Endothelial cell (in vitro differentiated cells): ENCODE data around the gene WDFY3. TPM values are rescaled to one million over a fixed set of nuclear protein-coding genes. Genes with fewer than 3 reads are reported as not detected.

Source experiments
- DNase-seq: peaks from one replicate; pipeline ENCODE4 v3.0.0; 2021; ENCODE audit warnings: low spot score
- H3K27ac Mint-ChIP-seq: one replicate; pipeline ENCODE4 v1.8.0; 2021; ENCODE audit warnings: mixed read lengths, inconsistent platforms; ENCODE audit not compliant: unreplicated experiment
- H3K27me3 Mint-ChIP-seq: one replicate; pipeline ENCODE4 v1.8.0; 2021; ENCODE audit warnings: mild to moderate bottlenecking, moderate library complexity, mixed read lengths, inconsistent platforms; ENCODE audit not compliant: unreplicated experiment
- H3K36me3 Mint-ChIP-seq: one replicate; pipeline ENCODE4 v1.8.0; 2021; ENCODE audit warnings: mild to moderate bottlenecking, low read depth, mixed read lengths, inconsistent platforms; ENCODE audit not compliant: unreplicated experiment
- H3K4me1 Mint-ChIP-seq: one replicate; pipeline ENCODE4 v1.8.0; 2021; ENCODE audit warnings: mild to moderate bottlenecking, mixed read lengths, inconsistent platforms; ENCODE audit not compliant: unreplicated experiment
- H3K4me3 Mint-ChIP-seq: one replicate; pipeline ENCODE4 v1.8.0; 2021; ENCODE audit warnings: mild to moderate bottlenecking, mixed read lengths, inconsistent platforms; ENCODE audit not compliant: unreplicated experiment
- H3K9me3 Mint-ChIP-seq: one replicate; pipeline ENCODE4 v1.8.0; 2021; ENCODE audit warnings: mixed read lengths, inconsistent platforms; ENCODE audit not compliant: unreplicated experiment
- CTCF ChIP-seq: fragments of 200-600 bp; sonication (generic); IDR thresholded peaks from one replicate; pipeline ENCODE4 v1.5.0; 2021; ENCODE audit warnings: antibody characterized with exemption; ENCODE audit not compliant: unreplicated experiment
- total RNA-seq: library from RNA; stranded (reverse); fragmentation: NEBNext Ultra II Directional; extraction: Animal tissue kit (Norgen Biotek cat#: 25700); gene quantifications from one replicate; pipeline ENCODE4 v1.2.1, GENCODE V29; 2021; ENCODE audit not compliant: unreplicated experiment

Gene WDFY3
- total RNA-seq, 1 donor from 2014 or later = 94.8 TPM

- Mint-ChIP-seq H3K36me3 (no peaks in the 10 kb centered on the region), H3K27ac (no peak overlapping the region), H3K27me3 (no peaks in the 10 kb centered on the region), H3K4me3 (no peak overlapping the region), H3K4me1 (peaks cover 2% of the 10 kb centered on the region), H3K9me3 (no peaks in the 10 kb centered on the region)
- no peak for TF ChIP-seq CTCF
- DNase-seq = no peak
Measured at GRCh38 chr4:84644087-84644486, 322.4 kb downstream of the WDFY3 start.

GRCh38 chr4:84639145-84639544 is 327.3 kb downstream of the WDFY3 start:
- no peak overlapping the region for H3K27ac Mint-ChIP-seq
- no peaks in the 10 kb centered on the region for H3K9me3 Mint-ChIP-seq
- H3K27me3 Mint-ChIP-seq = no peaks in the 10 kb centered on the region
- no peak for TF ChIP-seq CTCF
- peaks cover 4% of the 10 kb centered on the region for H3K4me1 Mint-ChIP-seq
- H3K4me3 Mint-ChIP-seq = no peak overlapping the region
- H3K36me3 Mint-ChIP-seq = peaks cover 4% of the 10 kb centered on the region
- no peak for DNase-seq

- H3K36me3 Mint-ChIP-seq = peaks cover 4% of the 10 kb centered on the region
- no peak overlapping the region for H3K4me3 Mint-ChIP-seq
- no peak for DNase-seq
- peaks cover 4% of the 10 kb centered on the region for H3K4me1 Mint-ChIP-seq
- no peak for TF ChIP-seq CTCF
- H3K27ac Mint-ChIP-seq = no peak overlapping the region
- H3K9me3 Mint-ChIP-seq = no peaks in the 10 kb centered on the region
- H3K27me3 Mint-ChIP-seq = no peaks in the 10 kb centered on the region
Measured at GRCh38 chr4:84638092-84638491, 328.4 kb downstream of the WDFY3 start.

GRCh38 chr4:84634961-84635360 is 331.5 kb downstream of the WDFY3 start:
- Mint-ChIP-seq H3K36me3 (peaks cover 4% of the 10 kb centered on the region), H3K9me3 (no peaks in the 10 kb centered on the region), H3K4me1 (peaks cover 4% of the 10 kb centered on the region), H3K4me3 (no peak overlapping the region), H3K27me3 (no peaks in the 10 kb centered on the region), H3K27ac (no peak overlapping the region)
- no peak for DNase-seq
- TF ChIP-seq CTCF = no peak

GRCh38 chr4:84632092-84632491 is 334.4 kb downstream of the WDFY3 start:
- no peaks in the 10 kb centered on the region for H3K9me3 Mint-ChIP-seq
- TF ChIP-seq CTCF = no peak
- H3K36me3 Mint-ChIP-seq = peaks cover 4% of the 10 kb centered on the region
- H3K4me3 Mint-ChIP-seq = no peak overlapping the region
- no peaks in the 10 kb centered on the region for H3K27me3 Mint-ChIP-seq
- DNase-seq = no peak
- H3K27ac Mint-ChIP-seq = no peak overlapping the region
- peaks cover under 1% of the 10 kb centered on the region for H3K4me1 Mint-ChIP-seq
